Hepatocyte (in vitro differentiated cells): ENCODE data around the gene SLAIN2. TPM values are rescaled to one million over a fixed set of nuclear protein-coding genes. Genes with fewer than 3 reads are reported as not detected.

Experiments
- DNase-seq: peaks from one replicate; pipeline ENCODE4 v3.0.0-alpha.2; 2016; ENCODE audit warnings: low spot score
- H2AFZ ChIP-seq: fragments of 200-600 bp; sonication (generic); 2 replicates; pipeline ENCODE4 v1.6.0; 2016; ENCODE audit warnings: antibody characterized with exemption, mild to moderate bottlenecking
- H3K27ac ChIP-seq: fragments of 200-600 bp; sonication (generic); 2 replicates; pipeline ENCODE4 v1.5.1; 2016; ENCODE audit warnings: mild to moderate bottlenecking
- H3K27me3 ChIP-seq: fragments of 200-600 bp; sonication (generic); 2 replicates; pipeline ENCODE4 v1.6.1; 2016
- H3K36me3 ChIP-seq: fragments of 200-600 bp; sonication (generic); replicated peaks from 2 replicates; pipeline ENCODE4 v1.5.1; 2016; ENCODE audit warnings: low read depth; ENCODE audit not compliant: insufficient read depth
- H3K4me1 ChIP-seq: fragments of 200-600 bp; sonication (generic); 2 replicates; pipeline ENCODE4 v1.5.1; 2016; ENCODE audit warnings: mild to moderate bottlenecking, moderate library complexity; ENCODE audit not compliant: insufficient read depth
- H3K4me2 ChIP-seq: fragments of 200-600 bp; sonication (generic); 2 replicates; pipeline ENCODE4 v1.6.0; 2016
- H3K4me3 ChIP-seq: fragments of 200-600 bp; sonication (generic); 2 replicates; pipeline ENCODE4 v1.5.1; 2016; ENCODE audit warnings: mild to moderate bottlenecking
- H3K79me2 ChIP-seq: fragments of 200-600 bp; sonication (generic); 2 replicates; pipeline ENCODE4 v1.6.0; 2017; ENCODE audit warnings: mild to moderate bottlenecking
- H3K9me2 ChIP-seq: fragments of 200-600 bp; sonication (generic); replicated peaks from 2 replicates; pipeline ENCODE4 v1.6.0; 2017; ENCODE audit warnings: mild to moderate bottlenecking; ENCODE audit not compliant: insufficient read depth
- H3K9me3 ChIP-seq: fragments of 200-600 bp; sonication (generic); 2 replicates; pipeline ENCODE4 v1.5.1; 2016; ENCODE audit warnings: low read depth, mild to moderate bottlenecking
- H4K20me1 ChIP-seq: fragments of 200-600 bp; sonication (generic); 2 replicates; pipeline ENCODE4 v1.6.0; 2016; ENCODE audit warnings: mild to moderate bottlenecking; ENCODE audit not compliant: insufficient read depth, poor library complexity, severe bottlenecking
- EZH2 ChIP-seq: fragments of 200-600 bp; sonication (generic); IDR thresholded peaks from 2 replicates; pipeline ENCODE4 v1.6.1; 2016; ENCODE audit warnings: antibody characterized with exemption, mild to moderate bottlenecking, borderline replicate concordance
- EZH2phosphoT487 ChIP-seq: fragments of 200-600 bp; sonication (generic); IDR thresholded peaks from one replicate; pipeline ENCODE4 v1.6.1; 2018; ENCODE audit warnings: antibody characterized with exemption, mild to moderate bottlenecking, low read depth, moderate library complexity; ENCODE audit not compliant: unreplicated experiment, severe bottlenecking
- WGBS: methylation state at CpG from one replicate; pipeline ENCODE4 v1.1.6; 2016; ENCODE audit warnings: low lambda C conversion rate; ENCODE audit errors: missing lambda C conversion rate; 5-methylcytosine and 5-hydroxymethylcytosine counted together
- polyA plus RNA-seq: library from polyadenylated mRNA; unstranded; fragments of >200 nt; fragmentation: Nextera tagmentation; extraction: Ambion mirVana; gene quantifications from 2 replicates; pipeline ENCODE4 v1.2.1, GENCODE V29; 2016
- total RNA-seq: library from RNA; depleted of rRNA; stranded (reverse); fragments of >200 nt; gene quantifications from 2 replicates; pipeline ENCODE4 v1.2.3, GENCODE V29; 2014
- TF ChIP-seq, protein P1 (sequence below): fragments of 200-600 bp; sonication (generic); IDR thresholded peaks from 2 replicates; pipeline ENCODE4 v1.5.1; 2016; ENCODE audit warnings: antibody characterized with exemption, mild to moderate bottlenecking; ENCODE audit not compliant: poor library complexity

Gene SLAIN2
- total and polyA plus RNA-seq, 2 experiments from 2014 or later: 40.1 to 67.6 TPM

DNA sequence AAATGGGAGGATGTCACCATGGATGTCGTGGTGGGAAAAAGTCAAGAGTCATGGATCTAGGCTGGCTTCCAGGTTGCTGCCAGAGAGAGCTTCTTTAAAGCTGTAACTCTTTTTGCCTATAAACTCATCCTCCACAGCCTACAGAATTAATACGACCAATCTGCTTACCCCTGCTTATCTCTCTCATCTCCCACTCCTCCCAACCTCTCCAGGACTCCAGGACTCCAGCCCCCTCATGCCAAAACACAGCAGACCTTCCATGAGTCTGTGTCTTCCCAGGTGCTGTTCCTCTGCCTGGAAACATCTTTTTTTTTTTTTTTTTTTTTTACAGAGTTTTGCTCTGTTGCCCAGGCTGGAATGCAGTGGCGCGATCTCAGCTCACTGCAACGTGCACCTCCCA lies 126.6 kb downstream of the SLAIN2 start:
- no peaks in the 10 kb centered on the region for H3K36me3 ChIP-seq
- no peaks in the 10 kb centered on the region for H3K79me2 ChIP-seq
- H3K27ac ChIP-seq: no peak overlapping the region
- no peak overlapping the region for H2AFZ ChIP-seq
- TF ChIP-seq EZH2: no peak
- TF ChIP-seq EZH2phosphoT487: no peak
- TF ChIP-seq, protein P1, sequence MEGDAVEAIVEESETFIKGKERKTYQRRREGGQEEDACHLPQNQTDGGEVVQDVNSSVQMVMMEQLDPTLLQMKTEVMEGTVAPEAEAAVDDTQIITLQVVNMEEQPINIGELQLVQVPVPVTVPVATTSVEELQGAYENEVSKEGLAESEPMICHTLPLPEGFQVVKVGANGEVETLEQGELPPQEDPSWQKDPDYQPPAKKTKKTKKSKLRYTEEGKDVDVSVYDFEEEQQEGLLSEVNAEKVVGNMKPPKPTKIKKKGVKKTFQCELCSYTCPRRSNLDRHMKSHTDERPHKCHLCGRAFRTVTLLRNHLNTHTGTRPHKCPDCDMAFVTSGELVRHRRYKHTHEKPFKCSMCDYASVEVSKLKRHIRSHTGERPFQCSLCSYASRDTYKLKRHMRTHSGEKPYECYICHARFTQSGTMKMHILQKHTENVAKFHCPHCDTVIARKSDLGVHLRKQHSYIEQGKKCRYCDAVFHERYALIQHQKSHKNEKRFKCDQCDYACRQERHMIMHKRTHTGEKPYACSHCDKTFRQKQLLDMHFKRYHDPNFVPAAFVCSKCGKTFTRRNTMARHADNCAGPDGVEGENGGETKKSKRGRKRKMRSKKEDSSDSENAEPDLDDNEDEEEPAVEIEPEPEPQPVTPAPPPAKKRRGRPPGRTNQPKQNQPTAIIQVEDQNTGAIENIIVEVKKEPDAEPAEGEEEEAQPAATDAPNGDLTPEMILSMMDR: no peak
- no peaks in the 10 kb centered on the region for H3K27me3 ChIP-seq
- no peak for DNase-seq
- H4K20me1 ChIP-seq: no peaks in the 10 kb centered on the region
- H3K9me3 ChIP-seq: no peaks in the 10 kb centered on the region
- H3K4me2 ChIP-seq: no peak overlapping the region
- H3K4me1 ChIP-seq: no peaks in the 10 kb centered on the region
- WGBS: 89% methylated on average over 4 of the region's 5 CpGs
- no peaks in the 10 kb centered on the region for H3K9me2 ChIP-seq
- H3K4me3 ChIP-seq: no peak overlapping the region

DNA sequence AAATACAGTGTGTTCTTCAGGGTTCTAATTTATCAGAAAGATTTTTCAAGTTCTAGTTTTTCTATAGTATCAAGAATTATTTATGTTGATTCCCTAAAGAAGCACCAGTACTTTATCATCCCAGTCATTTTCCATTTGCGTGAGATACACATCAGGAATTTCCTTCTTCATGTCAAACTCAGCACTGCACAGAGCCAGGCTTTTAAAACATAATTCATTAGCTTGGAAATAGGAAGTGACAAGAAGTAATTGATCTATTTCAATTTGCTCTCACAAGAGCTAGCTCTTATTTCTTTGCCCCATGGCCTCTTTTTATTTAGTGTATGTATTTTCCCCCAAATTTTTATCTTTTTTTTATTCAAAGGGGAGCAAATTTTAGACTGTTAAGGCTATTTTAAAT lies 128.8 kb downstream of the SLAIN2 start:
- Histone ChIP-seq H3K27me3 (no peaks in the 10 kb centered on the region), H3K4me3 (no peak overlapping the region), H3K4me2 (no peak overlapping the region), H4K20me1 (no peaks in the 10 kb centered on the region), H3K9me3 (no peaks in the 10 kb centered on the region), H3K36me3 (no peaks in the 10 kb centered on the region), H2AFZ (no peak overlapping the region), H3K4me1 (no peaks in the 10 kb centered on the region), H3K9me2 (no peaks in the 10 kb centered on the region), H3K27ac (no peak overlapping the region), H3K79me2 (no peaks in the 10 kb centered on the region)
- WGBS: 64% methylated on average over 1 of the region's 1 CpG
- no peak for DNase-seq
- TF ChIP-seq EZH2 (no peak), EZH2phosphoT487 (no peak)
- TF ChIP-seq, protein P1: no peak

DNA sequence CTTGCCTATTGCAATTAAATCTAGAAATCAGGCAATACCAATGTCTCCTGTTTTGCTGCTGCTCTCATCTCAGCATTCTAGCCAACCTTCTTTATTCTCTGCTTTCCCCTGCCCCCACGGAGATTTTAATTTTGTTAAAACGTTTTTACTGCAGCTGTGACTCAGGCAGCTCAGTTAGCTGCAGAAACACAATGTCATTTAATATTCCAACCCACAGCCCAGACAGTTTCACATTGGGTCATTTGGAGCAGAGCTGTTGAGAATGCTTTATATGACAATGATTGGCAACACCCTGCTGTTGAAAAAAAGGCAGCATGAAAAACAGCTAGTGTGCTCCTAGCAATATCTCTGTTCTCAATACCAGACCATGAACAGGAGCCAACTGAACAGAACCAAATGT lies 129.2 kb downstream of the SLAIN2 start:
- Histone ChIP-seq H3K4me3 (no peak overlapping the region), H3K9me2 (no peaks in the 10 kb centered on the region), H3K36me3 (no peaks in the 10 kb centered on the region), H3K4me2 (no peak overlapping the region), H3K9me3 (no peaks in the 10 kb centered on the region), H4K20me1 (no peaks in the 10 kb centered on the region), H3K27me3 (no peaks in the 10 kb centered on the region), H3K27ac (no peak overlapping the region), H3K4me1 (no peaks in the 10 kb centered on the region), H3K79me2 (no peaks in the 10 kb centered on the region), H2AFZ (no peak overlapping the region)
- TF ChIP-seq, protein P1: no peak
- TF ChIP-seq EZH2 (no peak), EZH2phosphoT487 (no peak)
- WGBS: 17% methylated on average over 2 of the region's 2 CpGs
- no peak for DNase-seq

DNA sequence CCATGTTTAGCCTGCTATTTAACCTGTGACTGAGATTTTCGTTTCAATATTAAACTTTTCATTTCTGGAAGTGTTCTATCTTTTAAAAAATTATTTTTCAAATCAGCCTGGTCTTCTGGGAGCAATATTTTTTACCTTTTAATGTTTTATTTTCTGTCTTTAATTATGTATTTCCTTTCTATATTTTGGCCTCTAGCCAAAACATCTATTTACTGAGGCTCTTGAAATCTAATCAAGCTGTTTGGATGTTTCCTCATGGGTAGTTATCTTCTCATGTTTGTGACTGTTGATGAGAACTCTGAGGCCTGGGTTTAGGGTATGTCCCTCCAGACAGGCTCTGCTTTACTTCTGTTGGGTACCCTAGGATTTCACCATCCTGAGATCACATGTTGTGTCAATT lies 131.5 kb downstream of the SLAIN2 start:
- no peak for DNase-seq
- no peaks in the 10 kb centered on the region for H3K36me3 ChIP-seq
- no peaks in the 10 kb centered on the region for H3K79me2 ChIP-seq
- no peak overlapping the region for H3K4me2 ChIP-seq
- H3K4me3 ChIP-seq: no peak overlapping the region
- TF ChIP-seq EZH2 (no peak), EZH2phosphoT487 (no peak)
- TF ChIP-seq, protein P1: no peak
- no peak overlapping the region for H2AFZ ChIP-seq
- no peak overlapping the region for H3K27ac ChIP-seq
- no peaks in the 10 kb centered on the region for H3K9me2 ChIP-seq
- H4K20me1 ChIP-seq: no peaks in the 10 kb centered on the region
- H3K9me3 ChIP-seq: no peaks in the 10 kb centered on the region
- WGBS: 89% methylated on average over 1 of the region's 1 CpG
- H3K27me3 ChIP-seq: no peaks in the 10 kb centered on the region
- no peaks in the 10 kb centered on the region for H3K4me1 ChIP-seq
